Erythroblast (primary cell): ENCODE data around the gene MPRIP.

Source experiments
- DNase-seq, 2 experiments: peaks; one replicate each; lab custom pipeline; 2025; lab: John Stamatoyannopoulos, UW
- GATA1 ChIP-seq: IDR thresholded peaks from 2 replicates; pipeline ENCODE4 v1.6.1; 2011; ENCODE audit warnings: low read depth, mild to moderate bottlenecking, control low read depth, low read length, moderate library complexity
- POLR2A ChIP-seq: IDR thresholded peaks from 2 replicates; pipeline ENCODE4 v1.6.1; 2011; ENCODE audit warnings: mild to moderate bottlenecking, low read length

The MPRIP gene

DNA sequence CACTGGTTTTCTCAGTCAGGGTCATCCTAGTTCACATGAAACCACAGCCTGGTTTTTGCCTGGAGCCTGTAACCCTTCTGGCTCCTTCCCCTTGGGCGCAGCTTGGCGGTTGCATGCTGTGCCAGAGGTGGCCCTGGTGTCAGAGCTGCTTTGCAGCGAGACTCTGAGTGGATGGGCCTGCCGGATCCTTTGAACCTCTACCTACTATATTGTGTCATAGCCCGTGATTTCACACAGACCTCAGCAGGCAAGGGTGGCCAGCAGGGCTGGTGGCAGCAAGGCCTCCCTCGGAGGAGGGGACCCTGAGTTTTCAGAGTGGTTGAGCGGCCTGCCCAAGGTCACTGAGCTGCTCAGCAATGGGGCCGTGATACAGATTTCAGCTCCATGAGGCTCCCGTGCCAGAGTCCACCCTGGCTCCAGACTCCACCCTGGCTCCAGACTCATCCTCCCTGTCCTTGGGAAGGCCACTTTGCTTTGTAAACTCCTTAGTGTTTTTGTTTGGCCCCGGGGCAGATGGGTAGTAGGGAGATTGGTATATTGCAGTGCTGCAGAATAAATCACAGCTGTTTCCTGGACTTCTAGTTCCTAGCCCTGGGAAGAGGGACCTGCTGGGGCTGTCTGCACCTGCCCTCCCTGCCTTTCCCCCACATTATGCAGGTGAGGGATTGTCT, 9.7 kb downstream of the MPRIP start:
- TF ChIP-seq GATA1 (no peak), POLR2A (no peak)
- no peak for DNase-seq

DNA sequence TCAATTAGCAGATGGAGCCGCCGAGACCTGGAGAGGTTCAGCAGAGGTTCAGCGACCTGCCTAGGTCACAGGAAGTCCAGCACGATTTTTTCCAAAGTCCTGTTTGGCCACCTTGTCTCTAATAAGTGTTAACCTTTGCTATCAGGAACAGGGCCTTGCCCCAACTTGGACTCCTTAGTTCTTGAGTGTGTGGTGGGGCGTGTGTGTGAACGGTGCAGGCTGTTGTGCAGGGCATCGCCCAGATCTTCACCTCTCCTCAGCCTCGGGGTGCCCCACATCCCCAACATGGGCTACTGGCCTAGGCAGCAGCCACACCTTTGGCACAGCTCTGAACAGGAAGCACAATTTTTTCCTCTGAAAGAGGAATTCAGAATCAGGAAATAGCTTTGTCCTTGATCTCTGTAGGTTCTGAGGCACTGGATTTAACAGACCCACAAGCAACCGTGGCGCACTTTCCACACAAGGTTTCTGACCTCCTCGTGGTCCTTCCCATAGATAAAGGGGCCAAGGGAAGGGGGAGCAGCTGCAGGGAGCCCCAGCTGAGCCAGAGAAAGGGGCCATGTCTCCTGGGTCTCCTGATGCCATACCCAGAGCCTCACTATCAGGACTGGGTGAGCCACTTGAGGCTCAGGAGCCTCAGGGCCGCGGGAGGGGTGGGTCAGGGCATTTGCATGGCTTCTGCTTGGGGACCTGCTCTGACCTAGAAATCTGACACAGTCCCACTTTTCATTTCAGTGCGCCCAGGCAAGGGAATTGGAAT, 10.4 kb downstream of the MPRIP start:
- TF ChIP-seq GATA1: no peak
- DNase-seq: no peak

DNA sequence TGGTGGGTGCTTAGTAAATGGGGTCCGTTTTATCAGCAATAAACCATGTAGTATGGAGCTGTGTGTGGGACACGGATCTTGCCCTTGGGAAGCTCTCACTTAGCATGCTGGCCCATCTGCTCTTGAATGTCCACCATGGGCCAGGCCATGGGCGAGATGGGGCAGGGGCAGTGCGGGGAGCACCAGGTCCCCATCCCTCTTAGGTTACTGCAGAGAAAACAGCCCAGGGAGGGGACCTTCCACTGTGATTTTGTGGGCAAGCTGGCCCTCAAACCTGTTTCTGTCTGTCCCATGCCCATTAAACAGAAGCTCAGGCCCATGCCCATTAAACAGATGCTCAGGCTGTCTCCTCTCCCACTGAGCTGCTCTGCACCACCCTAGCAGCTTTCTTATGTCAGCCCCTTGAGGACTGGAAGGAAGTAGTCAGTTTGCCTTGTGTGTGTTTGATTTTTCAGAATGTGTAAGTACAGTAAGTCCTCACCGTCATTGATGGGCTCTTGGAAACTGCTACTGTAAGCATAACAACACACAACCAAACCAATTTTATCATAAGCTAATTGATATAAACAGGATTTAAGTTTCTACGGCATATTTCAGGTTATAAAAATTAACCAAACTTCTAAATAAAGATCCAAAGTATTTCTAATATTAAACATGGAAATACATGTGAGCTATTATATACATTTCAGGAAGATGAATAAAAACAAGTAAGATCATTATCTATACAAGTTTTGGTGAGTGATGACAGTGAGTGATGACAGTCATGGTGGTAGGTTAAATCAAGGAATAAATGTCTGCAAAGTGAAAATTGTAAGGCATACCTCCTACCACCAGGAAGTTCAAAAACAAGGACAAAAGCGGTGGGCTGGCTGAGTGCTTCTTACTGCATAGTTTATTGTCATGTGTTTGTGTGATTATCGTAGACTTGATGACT, 11.5 kb downstream of the MPRIP start:
- no peak for DNase-seq
- no peak for TF ChIP-seq POLR2A
- no peak for TF ChIP-seq GATA1

DNA sequence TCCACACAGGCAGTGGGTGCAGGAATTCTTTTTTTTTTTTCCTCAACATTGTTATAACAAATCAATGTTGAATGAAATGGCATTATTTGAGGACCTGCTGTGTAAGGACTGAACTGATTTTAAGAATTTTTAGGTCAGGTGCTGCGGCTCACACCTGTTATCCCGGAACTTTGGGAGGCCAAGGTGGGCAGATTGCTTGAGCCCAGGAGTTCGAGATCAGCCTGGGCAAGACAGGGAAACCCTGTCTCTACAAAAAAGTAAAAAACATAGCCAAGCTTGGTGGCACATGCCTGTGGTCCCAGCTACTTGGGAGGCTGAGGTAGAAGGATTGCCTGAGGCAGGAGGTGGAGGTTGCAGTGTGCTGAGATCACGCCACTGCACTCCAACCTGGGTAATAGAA, 12.4 kb downstream of the MPRIP start:
- TF ChIP-seq POLR2A: no peak
- no peak for DNase-seq

DNA sequence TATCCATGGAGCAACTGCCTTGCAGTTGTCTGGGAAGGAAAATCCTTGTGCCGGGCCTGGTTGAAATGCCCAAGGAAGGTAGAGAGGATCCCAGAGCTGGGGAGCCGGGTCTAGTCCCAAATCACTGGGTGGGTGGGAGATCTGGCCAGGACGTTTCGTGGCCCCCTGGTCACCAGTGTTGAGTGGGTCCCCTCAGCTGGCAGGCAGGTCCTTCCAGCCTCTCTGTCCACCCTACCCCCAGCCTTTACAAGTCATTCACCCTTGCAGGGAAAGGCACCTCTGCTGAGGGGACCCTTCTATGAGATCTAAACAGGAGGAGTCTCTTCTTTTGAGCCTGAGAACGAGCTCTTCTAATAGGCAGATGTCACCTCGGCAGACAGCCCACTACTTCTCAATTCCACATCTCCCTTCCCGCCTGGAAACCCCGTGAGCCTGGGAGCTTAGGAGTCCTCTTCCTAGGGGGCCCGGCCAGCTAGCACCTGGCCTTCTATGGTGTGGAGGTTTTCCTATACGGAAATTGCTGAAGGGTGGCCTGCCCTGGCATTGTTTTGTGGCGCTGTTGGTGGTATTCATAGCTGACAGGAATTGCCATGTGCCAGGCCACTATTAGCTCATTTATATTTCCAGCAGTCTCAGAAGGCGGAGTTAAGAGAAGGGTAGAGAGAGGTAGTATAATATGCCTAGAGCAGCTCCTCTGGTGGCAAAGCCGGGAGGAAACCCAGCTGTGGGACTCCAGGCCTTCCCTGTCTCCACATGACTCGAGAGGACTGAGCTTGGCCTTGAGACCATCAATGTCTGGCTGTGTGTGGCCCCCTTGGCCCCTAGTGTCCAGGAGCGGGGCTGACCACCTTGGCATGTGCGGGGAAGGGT, 13.3 kb downstream of the MPRIP start:
- TF ChIP-seq GATA1 (no peak), POLR2A (no peak)
- DNase-seq: no peak

DNA sequence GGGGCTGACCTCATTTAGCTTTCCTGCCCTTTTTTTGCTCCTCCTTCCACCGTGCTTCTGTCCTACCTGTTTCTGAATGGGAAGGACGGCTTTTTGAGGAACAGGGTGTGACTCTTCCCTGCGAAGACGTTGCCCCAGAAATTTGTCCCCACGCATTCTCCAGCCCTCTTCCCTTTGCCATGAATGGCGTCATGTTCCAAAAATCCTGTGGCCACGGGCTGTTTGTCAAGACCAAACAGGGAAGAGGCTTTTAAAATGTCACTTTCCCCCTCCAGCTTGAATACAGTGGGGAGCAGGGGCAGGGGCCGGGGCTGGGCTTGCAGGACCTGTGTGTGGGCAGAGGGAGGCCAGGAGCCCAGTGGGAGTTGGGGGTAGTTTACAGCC, 13.9 kb downstream of the MPRIP start:
- DNase-seq: no peak
- TF ChIP-seq POLR2A (no peak), GATA1 (no peak)

DNA sequence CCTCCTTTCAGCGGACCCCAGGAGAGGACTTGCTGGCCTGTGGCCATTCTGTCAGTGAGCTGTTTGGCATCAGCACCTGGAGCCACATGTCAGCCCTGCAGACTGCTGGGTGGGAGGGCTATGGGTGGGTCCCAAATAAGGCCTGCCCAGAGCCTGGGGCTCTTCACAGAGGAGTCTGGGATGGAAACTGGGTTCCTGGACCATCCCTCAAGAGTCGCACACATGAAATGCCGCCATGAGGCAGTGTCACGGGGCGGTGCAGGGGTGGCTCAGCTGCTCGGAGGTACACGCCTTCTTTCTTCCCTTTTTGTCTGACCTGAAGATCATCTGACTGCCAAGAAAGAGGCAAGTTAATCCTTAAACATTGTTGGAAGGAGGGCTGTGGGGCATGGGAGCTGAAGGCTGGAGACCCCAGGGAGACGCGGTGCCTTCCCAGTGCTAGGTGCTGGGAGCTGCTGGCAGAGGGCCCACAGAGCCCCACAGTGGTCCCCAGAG, 14.8 kb downstream of the MPRIP start:
- no peak for TF ChIP-seq POLR2A
- no peak for TF ChIP-seq GATA1
- no peak for DNase-seq

DNA sequence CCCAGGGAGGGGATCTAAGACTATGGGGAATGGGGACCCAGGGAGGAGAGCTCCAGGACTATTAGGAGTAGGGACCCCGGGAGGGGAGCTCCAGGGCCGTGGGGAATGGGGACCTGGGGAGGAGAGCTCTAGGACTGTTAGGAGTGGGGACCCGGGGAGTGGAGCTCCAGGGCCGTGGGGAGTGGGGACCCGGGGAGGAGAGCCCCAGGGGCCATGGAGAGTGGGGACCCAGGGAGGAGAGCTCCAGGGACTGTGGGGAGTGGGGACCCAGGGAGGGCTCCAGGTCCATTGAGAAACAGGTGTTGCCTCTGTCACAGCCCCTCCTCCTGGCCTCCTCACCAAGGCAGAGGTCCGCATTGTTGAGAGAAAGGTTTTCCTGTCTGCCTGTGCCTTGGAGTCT, 16.0 kb downstream of the MPRIP start:
- TF ChIP-seq POLR2A: no peak
- TF ChIP-seq GATA1: no peak
- DNase-seq: no peak

DNA sequence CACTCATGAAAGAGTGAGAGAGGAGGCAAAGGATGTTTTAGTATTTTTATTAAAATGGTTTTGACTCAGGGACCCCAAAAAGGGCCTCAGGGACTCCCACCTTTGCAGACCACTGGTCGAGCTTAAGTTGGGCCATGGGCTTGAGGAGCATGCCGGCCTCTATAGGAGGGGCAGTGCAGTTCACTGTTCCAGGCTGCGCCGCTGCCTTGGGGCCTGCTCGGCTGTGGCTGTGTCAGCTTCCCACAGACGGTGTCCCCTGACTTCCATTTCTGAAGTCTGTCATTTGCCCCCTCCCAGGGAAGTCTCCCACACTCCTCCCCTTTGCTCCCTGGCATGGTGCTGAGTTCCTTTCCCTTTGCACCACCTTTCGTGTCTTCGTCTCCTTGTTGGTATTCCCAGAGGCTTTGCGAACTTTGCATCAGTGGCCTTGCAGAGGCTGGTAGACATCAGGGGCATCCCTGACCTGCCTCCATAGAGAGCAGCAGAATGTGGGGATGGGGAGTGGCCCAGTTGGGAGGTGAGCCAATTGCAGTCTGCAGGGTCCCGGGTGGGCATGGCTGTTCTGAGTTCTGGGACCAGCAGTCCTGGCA, 17.1 kb downstream of the MPRIP start:
- no peak for TF ChIP-seq POLR2A
- DNase-seq: no peak

DNA sequence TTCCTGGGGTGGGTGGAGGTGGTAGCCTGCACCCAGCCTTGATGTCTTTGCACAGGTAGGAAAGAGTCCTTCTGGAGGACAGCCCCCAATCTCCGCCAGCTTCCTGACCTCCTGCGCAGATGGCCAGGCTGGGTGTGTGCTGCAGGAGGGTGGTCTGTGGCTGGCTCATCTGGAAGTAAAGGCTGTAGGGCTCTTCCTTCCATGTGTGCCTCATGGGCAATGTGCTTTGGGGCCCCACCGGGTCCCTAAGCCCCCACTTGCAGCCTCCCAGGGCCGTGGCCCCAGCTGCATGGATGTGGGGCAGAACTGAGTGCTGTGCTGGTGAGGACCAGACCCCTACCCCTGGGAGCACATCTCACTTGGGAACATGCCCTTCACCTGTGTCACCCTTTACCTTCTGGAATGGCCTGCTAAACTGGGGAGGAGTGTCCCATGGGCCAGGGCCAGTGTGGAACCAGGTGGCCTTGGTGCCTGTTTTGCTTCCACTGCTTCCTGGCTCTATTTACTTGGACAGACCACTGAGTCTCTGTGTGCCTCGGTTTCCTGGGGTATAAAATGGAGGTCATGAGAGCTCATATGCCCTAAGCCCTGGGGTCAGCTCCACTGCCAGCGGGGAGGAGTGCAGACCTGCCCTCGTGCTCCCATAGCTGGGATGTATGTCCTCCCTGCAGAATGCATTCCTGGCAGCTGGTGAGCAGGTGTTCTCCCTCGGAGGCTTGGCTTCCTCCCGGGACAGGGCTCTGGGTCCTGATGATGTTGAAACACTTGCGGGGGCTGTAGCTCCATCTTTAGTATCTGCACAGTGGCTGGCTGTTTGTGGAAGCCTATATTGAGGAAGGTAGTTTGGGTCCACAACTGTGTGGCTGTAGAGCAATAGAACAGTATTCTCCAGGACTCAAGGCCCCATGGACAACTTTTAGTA, 18.0 kb downstream of the MPRIP start:
- TF ChIP-seq POLR2A: no peak
- no peak for TF ChIP-seq GATA1
- DNase-seq: no peak

DNA sequence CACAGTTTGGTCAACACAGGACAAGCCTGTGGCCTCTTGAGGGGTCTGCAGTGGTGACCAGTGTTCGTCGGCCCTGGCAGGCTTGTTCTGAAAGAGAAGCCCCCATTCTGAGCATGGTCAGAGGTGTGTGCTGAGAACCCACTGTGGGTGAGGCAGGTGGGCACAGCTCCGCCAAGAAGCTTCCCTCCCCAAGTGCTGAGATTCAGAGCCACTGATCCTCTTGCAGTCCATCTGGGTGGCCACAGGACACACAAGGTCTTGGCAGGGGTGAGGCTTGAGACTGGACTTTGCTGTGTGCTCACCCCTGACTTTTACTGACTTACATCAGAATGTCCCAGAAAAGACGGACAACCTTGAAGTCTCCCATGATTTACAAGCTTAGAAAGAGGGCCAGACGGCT, 18.7 kb downstream of the MPRIP start:
- TF ChIP-seq POLR2A: no peak

DNA sequence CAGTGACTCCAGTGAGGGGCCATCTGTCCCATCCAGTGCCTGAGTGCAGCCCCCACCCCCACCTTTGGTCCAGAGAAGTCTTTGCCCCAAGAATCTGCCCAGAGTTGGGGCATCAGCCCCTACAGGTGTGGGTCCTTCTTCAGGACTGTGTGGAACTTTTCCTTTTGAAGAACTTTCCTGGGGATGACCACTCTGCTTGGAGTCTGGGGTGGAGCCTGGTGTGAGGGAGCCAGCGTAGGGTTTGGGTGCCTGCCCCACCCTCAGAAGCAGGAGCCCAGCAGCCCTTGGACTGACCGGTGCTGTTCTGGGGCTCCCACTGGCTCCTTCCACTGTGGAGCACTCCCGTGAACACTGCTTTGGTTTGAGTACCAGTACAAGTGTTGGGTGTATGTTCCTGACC, 19.3 kb downstream of the MPRIP start:
- DNase-seq: no peak
- TF ChIP-seq POLR2A: no peak
- TF ChIP-seq GATA1: no peak

More for the DNA sequence above, 18.7 kb downstream of the MPRIP start:
- DNase-seq: no peak
